HEK293 (cell line): ENCODE results near the gene SEMA3A.

Experiments used
- CTCF ChIA-PET: fragments of 350-600 bp; formaldehyde crosslinking; extraction: SDS; loops from one replicate; lab custom pipeline; 2021; ENCODE audit warnings: antibody characterized with exemption; lab: Yijun Ruan, JAX
- POLR2A ChIA-PET: fragments of 300-600 bp; formaldehyde crosslinking; extraction: SDS; loops from one replicate; lab custom pipeline; 2020; ENCODE audit warnings: antibody characterized with exemption, inconsistent platforms; lab: Yijun Ruan, JAX
- H3K27ac ChIP-seq: fragments of 200-500 bp; sonication (Bioruptor generic); 2 replicates; pipeline ENCODE4 v1.5.1; 2014; ENCODE audit warnings: low read depth, low read length, control low read depth, inconsistent platforms; ENCODE audit errors: extremely low read depth
- H3K36me3 ChIP-seq, 2 experiments: fragments of 200-500 bp in 1 of 2; sonication (Bioruptor generic) in 1 of 2; 1 replicate in 1 of 2; 2 replicates in 1 of 2; pipeline ENCODE4 v1.5.1; 2014 to 2017; ENCODE audit warnings: inconsistent platforms in 2 of 2, low read length in 2 of 2; ENCODE audit not compliant: control insufficient read depth in 2 of 2, insufficient read depth in 1 of 2
- H3K4me1 ChIP-seq: fragments of 200-500 bp; sonication (Bioruptor generic); 2 replicates; pipeline ENCODE4 v1.5.1; 2014; ENCODE audit warnings: mild to moderate bottlenecking, low read length, inconsistent platforms; ENCODE audit not compliant: control insufficient read depth, insufficient read depth
- H3K4me3 ChIP-seq: 2 replicates; pipeline ENCODE4 v1.5.1; 2011; ENCODE audit warnings: low read depth, mild to moderate bottlenecking, control low read depth, low read length, moderate library complexity
- H3K9me3 ChIP-seq: fragments of 200-500 bp; sonication (Bioruptor generic); 2 replicates; pipeline ENCODE4 v1.5.1; 2014; ENCODE audit warnings: low read depth, low read length, inconsistent platforms; ENCODE audit not compliant: control insufficient read depth, insufficient read depth
- MEIS1 ChIP-seq: sonication (generic); formaldehyde crosslinking; IDR thresholded peaks from 2 replicates; pipeline ENCODE4 v1.8.1; 2022; ENCODE audit warnings: missing genetic modification reagents, mild to moderate bottlenecking, borderline replicate concordance
- PRDM1 ChIP-seq: fragments of 450-650 bp; formaldehyde crosslinking; IDR thresholded peaks from 2 replicates; pipeline ENCODE4; 2016; ENCODE audit warnings: missing biosample characterization, missing genetic modification characterization
- REPIN1 ChIP-seq: fragments of 450-650 bp; formaldehyde crosslinking; IDR thresholded peaks from 2 replicates; pipeline ENCODE4 v1.5.1; 2017; ENCODE audit warnings: missing biosample characterization, missing genetic modification characterization, low read depth
- TCF7L2 ChIP-seq: IDR thresholded peaks from 2 replicates; pipeline ENCODE4 v1.6.1; 2011; ENCODE audit warnings: low read depth, mild to moderate bottlenecking, inconsistent platforms, low read length, moderate library complexity, borderline replicate concordance
- YY1 ChIP-seq: fragments of 450-650 bp; formaldehyde crosslinking; IDR thresholded peaks from 2 replicates; pipeline ENCODE4 v1.5.1; 2018; ENCODE audit warnings: missing biosample characterization, missing genetic modification characterization
- ZBTB48 ChIP-seq: fragments of 450-650 bp; formaldehyde crosslinking; IDR thresholded peaks from 2 replicates; pipeline ENCODE4 v1.5.1; 2016; ENCODE audit warnings: missing biosample characterization, missing genetic modification characterization
- ZBTB8A ChIP-seq: fragments of 450-650 bp; formaldehyde crosslinking; IDR thresholded peaks from 2 replicates; pipeline ENCODE4 v1.5.1; 2016; ENCODE audit warnings: missing biosample characterization, missing genetic modification characterization
- ZNF121 ChIP-seq: fragments of 450-650 bp; formaldehyde crosslinking; IDR thresholded peaks from 2 replicates; pipeline ENCODE4 v1.5.1; 2016; ENCODE audit warnings: missing biosample characterization, missing genetic modification characterization
- ZNF184 ChIP-seq: fragments of 450-650 bp; IDR thresholded peaks from 2 replicates; pipeline ENCODE4 v1.5.1; 2018; ENCODE audit warnings: missing biosample characterization, mild to moderate bottlenecking, missing genetic modification characterization
- ZNF19 ChIP-seq: fragments of 450-650 bp; formaldehyde crosslinking; IDR thresholded peaks from 2 replicates; pipeline ENCODE4; 2016; ENCODE audit warnings: missing biosample characterization, missing genetic modification characterization, low read depth
- ZNF2 ChIP-seq: fragments of 450-650 bp; formaldehyde crosslinking; IDR thresholded peaks from 2 replicates; pipeline ENCODE4 v1.5.1; 2016; ENCODE audit warnings: missing biosample characterization, missing genetic modification characterization
- ZNF211 ChIP-seq: fragments of 450-650 bp; formaldehyde crosslinking; IDR thresholded peaks from 2 replicates; pipeline ENCODE4 v1.5.1; 2016; ENCODE audit warnings: low read depth, missing biosample characterization, missing genetic modification characterization
- ZNF600 ChIP-seq: fragments of 450-650 bp; formaldehyde crosslinking; IDR thresholded peaks from 2 replicates; pipeline ENCODE4 v1.5.1; 2016; ENCODE audit warnings: missing biosample characterization, missing genetic modification characterization
- ZNF610 ChIP-seq: fragments of 450-650 bp; formaldehyde crosslinking; IDR thresholded peaks from 2 replicates; pipeline ENCODE4 v1.5.1; 2016; ENCODE audit warnings: missing biosample characterization, missing genetic modification characterization, borderline replicate concordance
- ZNF658 ChIP-seq: fragments of 450-650 bp; formaldehyde crosslinking; IDR thresholded peaks from 2 replicates; pipeline ENCODE4; 2016; ENCODE audit warnings: missing biosample characterization, missing genetic modification characterization
- ZNF677 ChIP-seq: fragments of 450-650 bp; IDR thresholded peaks from 2 replicates; pipeline ENCODE4 v1.5.0; 2018; ENCODE audit warnings: missing biosample characterization, mild to moderate bottlenecking, missing genetic modification characterization, moderate library complexity
- ZNF707 ChIP-seq: fragments of 450-650 bp; formaldehyde crosslinking; IDR thresholded peaks from 2 replicates; pipeline ENCODE4 v1.5.1; 2016; ENCODE audit warnings: missing biosample characterization, missing genetic modification characterization
- TF ChIP-seq, protein P1 (sequence below): fragments of 450-650 bp; formaldehyde crosslinking; IDR thresholded peaks from 2 replicates; pipeline ENCODE4 v1.5.1; 2016; ENCODE audit warnings: missing biosample characterization, missing genetic modification characterization
- TF ChIP-seq, protein P2 (sequence below): fragments of 450-650 bp; formaldehyde crosslinking; IDR thresholded peaks from 2 replicates; pipeline ENCODE4 v1.5.1; 2016; ENCODE audit warnings: missing biosample characterization, missing genetic modification characterization
- TF ChIP-seq, protein P3 (sequence below): fragments of 450-650 bp; formaldehyde crosslinking; IDR thresholded peaks from 2 replicates; pipeline ENCODE4 v1.5.1; 2017; ENCODE audit warnings: missing biosample characterization, missing genetic modification characterization
- TF ChIP-seq, protein P4 (sequence below): fragments of 450-650 bp; formaldehyde crosslinking; IDR thresholded peaks from 2 replicates; pipeline ENCODE4 v1.5.1; 2016; ENCODE audit warnings: missing biosample characterization, missing genetic modification characterization
- TF ChIP-seq, protein P5 (sequence below): fragments of 450-650 bp; formaldehyde crosslinking; IDR thresholded peaks from 2 replicates; pipeline ENCODE4 v1.5.1; 2016; ENCODE audit warnings: missing biosample characterization, missing genetic modification characterization

The SEMA3A gene

DNA sequence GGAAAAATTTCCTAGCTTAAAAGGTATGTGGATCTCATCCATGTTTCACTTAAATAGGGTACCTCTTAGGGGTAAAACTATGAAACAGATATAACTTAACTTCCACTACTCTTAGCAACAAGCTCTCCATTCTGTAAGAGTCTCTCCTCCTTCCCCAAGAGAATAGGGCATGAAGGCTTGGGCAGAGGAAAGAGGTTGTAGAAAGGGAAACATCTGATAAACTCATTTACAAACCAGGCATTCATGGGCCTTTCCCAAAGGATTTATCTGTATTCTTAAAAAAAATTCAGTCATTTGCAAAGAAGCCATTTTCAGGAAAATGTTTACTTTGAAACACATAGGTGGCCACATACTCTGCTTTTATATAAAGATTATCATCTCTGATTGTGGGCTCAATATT is 82.7 kb downstream of the SEMA3A start:
- no peak overlapping the region for H3K4me3 ChIP-seq
- H3K9me3 ChIP-seq: no peaks in the 10 kb centered on the region
- POLR2A ChIA-PET: no interaction called here
- no peak overlapping the region for H3K27ac ChIP-seq
- no peaks in the 10 kb centered on the region for H3K36me3 ChIP-seq
- TF ChIP-seq, protein P1, sequence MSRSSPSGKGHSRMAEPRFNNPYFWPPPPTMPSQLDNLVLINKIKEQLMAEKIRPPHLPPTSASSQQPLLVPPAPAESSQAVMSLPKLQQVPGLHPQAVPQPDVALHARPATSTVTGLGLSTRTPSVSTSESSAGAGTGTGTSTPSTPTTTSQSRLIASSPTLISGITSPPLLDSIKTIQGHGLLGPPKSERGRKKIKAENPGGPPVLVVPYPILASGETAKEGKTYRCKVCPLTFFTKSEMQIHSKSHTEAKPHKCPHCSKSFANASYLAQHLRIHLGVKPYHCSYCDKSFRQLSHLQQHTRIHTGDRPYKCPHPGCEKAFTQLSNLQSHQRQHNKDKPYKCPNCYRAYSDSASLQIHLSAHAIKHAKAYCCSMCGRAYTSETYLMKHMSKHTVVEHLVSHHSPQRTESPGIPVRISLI (tag by site-specific recombination): no peak
- TF ChIP-seq PRDM1 (tag by site-specific recombination) (no peak), ZNF610 (tag by site-specific recombination) (no peak), REPIN1 (tag by site-specific recombination) (no peak), ZNF2 (tag by site-specific recombination) (no peak), ZNF19 (no peak), ZBTB8A (no peak), ZNF121 (no peak), ZNF707 (tag by site-specific recombination) (no peak)
- TF ChIP-seq, protein P2, sequence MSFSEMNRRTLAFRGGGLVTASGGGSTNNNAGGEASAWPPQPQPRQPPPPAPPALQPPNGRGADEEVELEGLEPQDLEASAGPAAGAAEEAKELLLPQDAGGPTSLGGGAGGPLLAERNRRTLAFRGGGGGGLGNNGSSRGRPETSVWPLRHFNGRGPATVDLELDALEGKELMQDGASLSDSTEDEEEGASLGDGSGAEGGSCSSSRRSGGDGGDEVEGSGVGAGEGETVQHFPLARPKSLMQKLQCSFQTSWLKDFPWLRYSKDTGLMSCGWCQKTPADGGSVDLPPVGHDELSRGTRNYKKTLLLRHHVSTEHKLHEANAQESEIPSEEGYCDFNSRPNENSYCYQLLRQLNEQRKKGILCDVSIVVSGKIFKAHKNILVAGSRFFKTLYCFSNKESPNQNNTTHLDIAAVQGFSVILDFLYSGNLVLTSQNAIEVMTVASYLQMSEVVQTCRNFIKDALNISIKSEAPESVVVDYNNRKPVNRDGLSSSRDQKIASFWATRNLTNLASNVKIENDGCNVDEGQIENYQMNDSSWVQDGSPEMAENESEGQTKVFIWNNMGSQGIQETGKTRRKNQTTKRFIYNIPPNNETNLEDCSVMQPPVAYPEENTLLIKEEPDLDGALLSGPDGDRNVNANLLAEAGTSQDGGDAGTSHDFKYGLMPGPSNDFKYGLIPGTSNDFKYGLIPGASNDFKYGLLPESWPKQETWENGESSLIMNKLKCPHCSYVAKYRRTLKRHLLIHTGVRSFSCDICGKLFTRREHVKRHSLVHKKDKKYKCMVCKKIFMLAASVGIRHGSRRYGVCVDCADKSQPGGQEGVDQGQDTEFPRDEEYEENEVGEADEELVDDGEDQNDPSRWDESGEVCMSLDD (tag by site-specific recombination): no peak
- TF ChIP-seq, protein P3, sequence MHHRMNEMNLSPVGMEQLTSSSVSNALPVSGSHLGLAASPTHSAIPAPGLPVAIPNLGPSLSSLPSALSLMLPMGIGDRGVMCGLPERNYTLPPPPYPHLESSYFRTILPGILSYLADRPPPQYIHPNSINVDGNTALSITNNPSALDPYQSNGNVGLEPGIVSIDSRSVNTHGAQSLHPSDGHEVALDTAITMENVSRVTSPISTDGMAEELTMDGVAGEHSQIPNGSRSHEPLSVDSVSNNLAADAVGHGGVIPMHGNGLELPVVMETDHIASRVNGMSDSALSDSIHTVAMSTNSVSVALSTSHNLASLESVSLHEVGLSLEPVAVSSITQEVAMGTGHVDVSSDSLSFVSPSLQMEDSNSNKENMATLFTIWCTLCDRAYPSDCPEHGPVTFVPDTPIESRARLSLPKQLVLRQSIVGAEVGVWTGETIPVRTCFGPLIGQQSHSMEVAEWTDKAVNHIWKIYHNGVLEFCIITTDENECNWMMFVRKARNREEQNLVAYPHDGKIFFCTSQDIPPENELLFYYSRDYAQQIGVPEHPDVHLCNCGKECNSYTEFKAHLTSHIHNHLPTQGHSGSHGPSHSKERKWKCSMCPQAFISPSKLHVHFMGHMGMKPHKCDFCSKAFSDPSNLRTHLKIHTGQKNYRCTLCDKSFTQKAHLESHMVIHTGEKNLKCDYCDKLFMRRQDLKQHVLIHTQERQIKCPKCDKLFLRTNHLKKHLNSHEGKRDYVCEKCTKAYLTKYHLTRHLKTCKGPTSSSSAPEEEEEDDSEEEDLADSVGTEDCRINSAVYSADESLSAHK: no peak
- CTCF ChIA-PET: no interaction called here
- peaks cover 20% of the 10 kb centered on the region for H3K4me1 ChIP-seq

DNA sequence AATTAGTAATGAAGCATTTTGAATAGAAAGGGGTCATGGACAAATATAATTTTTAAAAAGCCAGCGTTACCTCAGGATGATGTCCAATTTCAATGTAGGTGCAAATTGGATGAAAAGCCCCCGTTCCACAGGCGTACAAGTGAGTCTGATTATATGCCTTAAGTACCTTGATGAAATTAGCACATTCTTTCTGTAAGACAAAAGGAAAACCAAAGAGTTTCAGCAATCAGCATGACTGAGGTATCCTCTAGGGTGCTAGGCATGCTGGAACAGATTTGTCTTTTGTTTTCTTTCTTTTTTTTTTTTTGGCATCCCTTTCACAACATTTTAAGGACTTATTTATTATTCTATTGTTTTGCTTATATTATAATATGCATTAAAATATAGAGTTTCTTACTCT is 84.2 kb downstream of the SEMA3A start:
- TF ChIP-seq ZNF211 (tag by site-specific recombination) (no peak), MEIS1 (CRISPR knock-in tag) (no peak), TCF7L2 (no peak), REPIN1 (tag by site-specific recombination) (no peak), ZNF2 (tag by site-specific recombination) (no peak), ZNF600 (no peak), ZNF677 (tag by site-specific recombination) (no peak), ZBTB8A (no peak), ZNF658 (tag by site-specific recombination) (no peak), YY1 (tag by site-specific recombination) (no peak), ZBTB48 (tag by site-specific recombination) (no peak), ZNF184 (tag by site-specific recombination) (no peak)
- TF ChIP-seq, protein P4, sequence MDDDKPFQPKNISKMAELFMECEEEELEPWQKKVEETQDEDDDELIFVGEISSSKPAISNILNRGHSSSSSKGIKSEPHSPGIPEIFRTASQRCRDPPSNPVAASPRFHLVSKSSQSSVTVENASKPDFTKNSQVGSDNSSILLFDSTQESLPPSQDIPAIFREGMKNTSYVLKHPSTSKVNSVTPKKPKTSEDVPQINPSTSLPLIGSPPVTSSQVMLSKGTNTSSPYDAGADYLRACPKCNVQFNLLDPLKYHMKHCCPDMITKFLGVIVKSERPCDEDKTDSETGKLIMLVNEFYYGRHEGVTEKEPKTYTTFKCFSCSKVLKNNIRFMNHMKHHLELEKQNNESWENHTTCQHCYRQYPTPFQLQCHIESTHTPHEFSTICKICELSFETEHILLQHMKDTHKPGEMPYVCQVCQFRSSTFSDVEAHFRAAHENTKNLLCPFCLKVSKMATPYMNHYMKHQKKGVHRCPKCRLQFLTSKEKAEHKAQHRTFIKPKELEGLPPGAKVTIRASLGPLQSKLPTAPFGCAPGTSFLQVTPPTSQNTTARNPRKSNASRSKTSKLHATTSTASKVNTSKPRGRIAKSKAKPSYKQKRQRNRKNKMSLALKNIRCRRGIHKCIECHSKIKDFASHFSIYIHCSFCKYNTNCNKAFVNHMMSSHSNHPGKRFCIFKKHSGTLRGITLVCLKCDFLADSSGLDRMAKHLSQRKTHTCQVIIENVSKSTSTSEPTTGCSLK: no peak
- TF ChIP-seq, protein P5, sequence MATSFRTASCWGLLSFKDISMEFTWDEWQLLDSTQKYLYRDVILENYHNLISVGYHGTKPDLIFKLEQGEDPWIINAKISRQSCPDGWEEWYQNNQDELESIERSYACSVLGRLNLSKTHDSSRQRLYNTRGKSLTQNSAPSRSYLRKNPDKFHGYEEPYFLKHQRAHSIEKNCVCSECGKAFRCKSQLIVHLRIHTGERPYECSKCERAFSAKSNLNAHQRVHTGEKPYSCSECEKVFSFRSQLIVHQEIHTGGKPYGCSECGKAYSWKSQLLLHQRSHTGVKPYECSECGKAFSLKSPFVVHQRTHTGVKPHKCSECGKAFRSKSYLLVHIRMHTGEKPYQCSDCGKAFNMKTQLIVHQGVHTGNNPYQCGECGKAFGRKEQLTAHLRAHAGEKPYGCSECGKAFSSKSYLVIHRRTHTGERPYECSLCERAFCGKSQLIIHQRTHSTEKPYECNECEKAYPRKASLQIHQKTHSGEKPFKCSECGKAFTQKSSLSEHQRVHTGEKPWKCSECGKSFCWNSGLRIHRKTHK (tag by site-specific recombination): no peak
- TF ChIP-seq, all 188 proteins: peak for 0
- H3K27ac ChIP-seq: no peak overlapping the region
- H3K36me3 ChIP-seq: no peaks in the 10 kb centered on the region
- POLR2A ChIA-PET: no interaction called here
- no peak overlapping the region for H3K4me3 ChIP-seq
- no peaks in the 10 kb centered on the region for H3K9me3 ChIP-seq
- peaks cover 20% of the 10 kb centered on the region for H3K4me1 ChIP-seq
- CTCF ChIA-PET: no interaction called here
